Neural cell (in vitro differentiated cells): Measurements from ENCODE around the gene PKN1. TPM values are rescaled to one million over a fixed set of nuclear protein-coding genes. Genes with fewer than 3 reads are reported as not detected.

Experiments used
- H2AFZ ChIP-seq: fragments of 200-600, 300-800 bp; sonication (generic), shearing (Covaris generic); 2 replicates; pipeline ENCODE4 v1.6.0; 2014; ENCODE audit warnings: low read depth, mild to moderate bottlenecking, antibody characterized with exemption, low read length, moderate library complexity
- H3F3A ChIP-seq: fragments of 200-600 bp; shearing (Covaris generic); 2 replicates; pipeline ENCODE4 v1.6.1; 2016; ENCODE audit warnings: mild to moderate bottlenecking, moderate library complexity, mixed read lengths, antibody characterized with exemption, low read length; ENCODE audit not compliant: insufficient read depth, poor library complexity, severe bottlenecking
- H3K27ac ChIP-seq: fragments of 200-600, 300-800 bp; sonication (generic), shearing (Covaris generic); 2 replicates; pipeline ENCODE4 v1.5.1; 2014; ENCODE audit warnings: mild to moderate bottlenecking, low read length, moderate library complexity
- H3K27me3 ChIP-seq: fragments of 300-800, 200-600 bp; sonication (generic), shearing (Covaris generic); 2 replicates; pipeline ENCODE4 v1.6.0; 2014; ENCODE audit warnings: mild to moderate bottlenecking, low read depth, low read length, moderate library complexity; ENCODE audit not compliant: insufficient read depth
- H3K36me3 ChIP-seq: fragments of 300-800, 200-600 bp; sonication (generic), shearing (Covaris generic); 2 replicates; pipeline ENCODE4 v1.5.1; 2014; ENCODE audit warnings: mild to moderate bottlenecking, antibody characterized with exemption, low read length, moderate library complexity; ENCODE audit not compliant: insufficient read depth
- H3K4me2 ChIP-seq: fragments of 300-800, 200-600 bp; sonication (generic), shearing (Covaris generic); 2 replicates; pipeline ENCODE4 v1.6.0; 2014; ENCODE audit warnings: mild to moderate bottlenecking, low read length
- H3K4me3 ChIP-seq: fragments of 300-800, 200-600 bp; sonication (generic), shearing (Covaris generic); 2 replicates; pipeline ENCODE4 v1.5.1; 2014; ENCODE audit warnings: mild to moderate bottlenecking, low read length, moderate library complexity
- H3K79me2 ChIP-seq: fragments of 200-600 bp; shearing (Covaris generic); replicated peaks from 2 replicates; pipeline ENCODE4 v1.6.0; 2014; ENCODE audit warnings: mild to moderate bottlenecking, low read length, moderate library complexity; ENCODE audit not compliant: insufficient read depth
- H3K9ac ChIP-seq: fragments of 300-800, 200-600 bp; sonication (generic), shearing (Covaris generic); 2 replicates; pipeline ENCODE4 v1.6.1; 2016; ENCODE audit warnings: mild to moderate bottlenecking, low read length, mixed read lengths
- H3K9me2 ChIP-seq: fragments of 200-600 bp; shearing (Covaris generic); 2 replicates; pipeline ENCODE4 v1.6.1; 2016; ENCODE audit warnings: mild to moderate bottlenecking, low read length, mixed read lengths; ENCODE audit not compliant: insufficient read depth
- H3K9me3 ChIP-seq: fragments of 200-600, 300-800 bp; sonication (generic), shearing (Covaris generic); 2 replicates; pipeline ENCODE4 v1.6.1; 2016; ENCODE audit warnings: mild to moderate bottlenecking, mixed run types, low read length, moderate library complexity, mixed read lengths
- H4K20me1 ChIP-seq: fragments of 200-600 bp; shearing (Covaris generic); 2 replicates; pipeline ENCODE4 v1.6.1; 2016; ENCODE audit warnings: mild to moderate bottlenecking, mixed run types; ENCODE audit not compliant: insufficient read depth
- EP300 ChIP-seq: fragments of 450-650 bp; conservative IDR thresholded peaks from 2 replicates; pipeline ENCODE4 v1.6.1; 2014; ENCODE audit warnings: antibody characterized with exemption, mild to moderate bottlenecking, moderate library complexity; ENCODE audit not compliant: poor library complexity, severe bottlenecking
- EZH2 ChIP-seq: fragments of 200-600, 300-800 bp; shearing (Covaris generic), sonication (generic); IDR thresholded peaks from 2 replicates; pipeline ENCODE4 v1.6.1; 2014; ENCODE audit warnings: antibody characterized with exemption, low read length, borderline replicate concordance, mild to moderate bottlenecking; ENCODE audit not compliant: insufficient read depth, poor library complexity, severe bottlenecking
- MXI1 ChIP-seq: fragments of 450-650 bp; conservative IDR thresholded peaks from 2 replicates; pipeline ENCODE4 v1.6.1; 2014; ENCODE audit warnings: antibody characterized with exemption, mild to moderate bottlenecking; ENCODE audit not compliant: poor library complexity, severe bottlenecking
- POLR2AphosphoS5 ChIP-seq: IDR thresholded peaks from 2 replicates; pipeline ENCODE4 v1.6.1; 2012
- RAD21 ChIP-seq: fragments of 450-650 bp; conservative IDR thresholded peaks from 2 replicates; pipeline ENCODE4 v1.6.1; 2014; ENCODE audit warnings: antibody characterized with exemption, mild to moderate bottlenecking, moderate library complexity
- SMC3 ChIP-seq: fragments of 450-650 bp; conservative IDR thresholded peaks from 2 replicates; pipeline ENCODE4 v1.6.1; 2014; ENCODE audit warnings: antibody characterized with exemption, mild to moderate bottlenecking, moderate library complexity; ENCODE audit not compliant: poor library complexity
- TAF1 ChIP-seq: IDR thresholded peaks from 2 replicates; pipeline ENCODE4 v1.6.1; 2012; ENCODE audit warnings: low read depth
- polyA plus RNA-seq: library from polyadenylated mRNA; depleted of rRNA; stranded (reverse); fragments of >200 nt; gene quantifications from 2 replicates; pipeline ENCODE4 v1.2.3, GENCODE V29; 2014
- TF ChIP-seq, protein P1 (sequence below): fragments of 450-650 bp; IDR thresholded peaks from 2 replicates; pipeline ENCODE4 v1.5.1; 2014; ENCODE audit warnings: antibody characterized with exemption, mild to moderate bottlenecking, moderate library complexity; ENCODE audit not compliant: poor library complexity, severe bottlenecking
- TF ChIP-seq, protein P2 (sequence below): IDR thresholded peaks from 2 replicates; pipeline ENCODE4 v1.6.1; 2012; ENCODE audit warnings: borderline replicate concordance

Gene PKN1
- polyA plus RNA-seq, 1 donor from 2014 or later, result 64.4 TPM

DNA sequence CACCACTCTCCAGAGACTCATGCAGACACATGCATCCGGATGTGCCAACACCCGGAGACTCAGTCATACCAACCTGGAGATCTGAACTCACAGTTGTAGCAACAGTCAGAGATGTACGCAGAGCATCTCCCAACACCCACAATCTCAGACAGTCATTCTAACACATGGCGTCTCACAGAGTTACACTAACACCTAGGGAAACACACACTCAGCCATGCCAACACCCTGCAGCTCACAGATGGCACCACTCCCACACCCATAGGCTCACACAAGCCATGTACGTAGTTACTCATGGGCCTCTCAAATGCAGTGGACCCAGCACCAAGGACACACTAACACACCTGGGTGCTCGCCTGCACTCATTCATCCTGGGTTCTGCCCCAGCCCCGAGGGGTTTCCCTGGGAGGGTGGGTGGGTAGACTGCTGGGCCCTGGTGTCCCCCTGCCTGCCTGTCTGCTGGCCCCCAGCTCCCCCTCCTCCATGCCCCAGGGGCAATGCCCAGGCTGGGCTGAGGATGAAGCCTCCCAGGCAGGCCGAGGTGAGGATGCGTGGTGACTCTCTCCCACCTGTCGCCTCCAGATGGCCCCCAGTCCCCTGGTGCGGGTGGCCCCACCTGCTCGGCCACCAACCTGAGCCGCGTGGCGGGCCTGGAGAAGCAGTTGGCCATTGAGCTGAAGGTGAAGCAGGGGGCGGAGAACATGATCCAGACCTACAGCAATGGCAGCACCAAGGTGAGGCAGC, 10.0 kb downstream of the PKN1 start (continued):
- TF ChIP-seq, protein P1, sequence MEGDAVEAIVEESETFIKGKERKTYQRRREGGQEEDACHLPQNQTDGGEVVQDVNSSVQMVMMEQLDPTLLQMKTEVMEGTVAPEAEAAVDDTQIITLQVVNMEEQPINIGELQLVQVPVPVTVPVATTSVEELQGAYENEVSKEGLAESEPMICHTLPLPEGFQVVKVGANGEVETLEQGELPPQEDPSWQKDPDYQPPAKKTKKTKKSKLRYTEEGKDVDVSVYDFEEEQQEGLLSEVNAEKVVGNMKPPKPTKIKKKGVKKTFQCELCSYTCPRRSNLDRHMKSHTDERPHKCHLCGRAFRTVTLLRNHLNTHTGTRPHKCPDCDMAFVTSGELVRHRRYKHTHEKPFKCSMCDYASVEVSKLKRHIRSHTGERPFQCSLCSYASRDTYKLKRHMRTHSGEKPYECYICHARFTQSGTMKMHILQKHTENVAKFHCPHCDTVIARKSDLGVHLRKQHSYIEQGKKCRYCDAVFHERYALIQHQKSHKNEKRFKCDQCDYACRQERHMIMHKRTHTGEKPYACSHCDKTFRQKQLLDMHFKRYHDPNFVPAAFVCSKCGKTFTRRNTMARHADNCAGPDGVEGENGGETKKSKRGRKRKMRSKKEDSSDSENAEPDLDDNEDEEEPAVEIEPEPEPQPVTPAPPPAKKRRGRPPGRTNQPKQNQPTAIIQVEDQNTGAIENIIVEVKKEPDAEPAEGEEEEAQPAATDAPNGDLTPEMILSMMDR, result no peak
- TF ChIP-seq POLR2AphosphoS5 (no peak), EZH2 (no peak)

DNA sequence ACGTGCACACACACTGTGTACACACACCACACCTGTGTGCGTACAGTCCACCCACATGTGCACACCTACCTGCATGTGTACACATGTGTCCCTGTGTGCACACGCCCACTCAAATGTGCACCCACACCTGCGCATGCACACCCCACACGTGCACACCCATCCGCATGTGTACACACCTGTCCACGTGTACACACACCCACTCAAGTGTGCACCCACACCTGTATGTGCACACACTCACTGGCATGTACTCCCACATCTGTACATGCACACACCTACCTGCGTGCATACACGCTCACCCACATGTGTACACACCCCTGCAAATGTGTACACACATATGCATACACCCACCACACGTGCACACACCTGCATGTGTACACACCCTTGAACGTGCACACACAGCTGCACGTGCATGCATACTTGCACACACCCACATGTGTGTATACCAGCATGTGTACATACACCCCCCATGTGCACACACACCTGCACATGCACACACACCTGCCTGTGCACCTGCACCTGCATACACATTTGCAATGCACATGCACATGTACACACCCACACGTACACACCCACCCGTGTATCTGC, 10.6 kb downstream of the PKN1 start:
- no peaks in the 10 kb centered on the region for H3K27me3 ChIP-seq
- no peaks in the 10 kb centered on the region for H3K79me2 ChIP-seq
- H3K4me2 ChIP-seq, result no peak overlapping the region
- no peaks in the 10 kb centered on the region for H3K9me3 ChIP-seq
- H3K27ac ChIP-seq, result no peak overlapping the region
- H3K9me2 ChIP-seq, result no peaks in the 10 kb centered on the region
- no peak for TF ChIP-seq EP300
- TF ChIP-seq TAF1, result no peak
- TF ChIP-seq, protein P1, result no peak
- TF ChIP-seq MXI1, result no peak
- no peak for TF ChIP-seq POLR2AphosphoS5
- no peak for TF ChIP-seq RAD21
- no peak for TF ChIP-seq EZH2
- no peak for TF ChIP-seq SMC3
- TF ChIP-seq, protein P2, sequence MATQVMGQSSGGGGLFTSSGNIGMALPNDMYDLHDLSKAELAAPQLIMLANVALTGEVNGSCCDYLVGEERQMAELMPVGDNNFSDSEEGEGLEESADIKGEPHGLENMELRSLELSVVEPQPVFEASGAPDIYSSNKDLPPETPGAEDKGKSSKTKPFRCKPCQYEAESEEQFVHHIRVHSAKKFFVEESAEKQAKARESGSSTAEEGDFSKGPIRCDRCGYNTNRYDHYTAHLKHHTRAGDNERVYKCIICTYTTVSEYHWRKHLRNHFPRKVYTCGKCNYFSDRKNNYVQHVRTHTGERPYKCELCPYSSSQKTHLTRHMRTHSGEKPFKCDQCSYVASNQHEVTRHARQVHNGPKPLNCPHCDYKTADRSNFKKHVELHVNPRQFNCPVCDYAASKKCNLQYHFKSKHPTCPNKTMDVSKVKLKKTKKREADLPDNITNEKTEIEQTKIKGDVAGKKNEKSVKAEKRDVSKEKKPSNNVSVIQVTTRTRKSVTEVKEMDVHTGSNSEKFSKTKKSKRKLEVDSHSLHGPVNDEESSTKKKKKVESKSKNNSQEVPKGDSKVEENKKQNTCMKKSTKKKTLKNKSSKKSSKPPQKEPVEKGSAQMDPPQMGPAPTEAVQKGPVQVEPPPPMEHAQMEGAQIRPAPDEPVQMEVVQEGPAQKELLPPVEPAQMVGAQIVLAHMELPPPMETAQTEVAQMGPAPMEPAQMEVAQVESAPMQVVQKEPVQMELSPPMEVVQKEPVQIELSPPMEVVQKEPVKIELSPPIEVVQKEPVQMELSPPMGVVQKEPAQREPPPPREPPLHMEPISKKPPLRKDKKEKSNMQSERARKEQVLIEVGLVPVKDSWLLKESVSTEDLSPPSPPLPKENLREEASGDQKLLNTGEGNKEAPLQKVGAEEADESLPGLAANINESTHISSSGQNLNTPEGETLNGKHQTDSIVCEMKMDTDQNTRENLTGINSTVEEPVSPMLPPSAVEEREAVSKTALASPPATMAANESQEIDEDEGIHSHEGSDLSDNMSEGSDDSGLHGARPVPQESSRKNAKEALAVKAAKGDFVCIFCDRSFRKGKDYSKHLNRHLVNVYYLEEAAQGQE, result no peak
- H3K4me3 ChIP-seq, result no peak overlapping the region
- H3K9ac ChIP-seq, result no peak overlapping the region
- no peak overlapping the region for H2AFZ ChIP-seq
- H4K20me1 ChIP-seq, result no peaks in the 10 kb centered on the region
- peaks cover 9% of the 10 kb centered on the region for H3K36me3 ChIP-seq
- H3F3A ChIP-seq, result no peaks in the 10 kb centered on the region
